WTC11 (cell line): Measurements from ENCODE around the gene CPTP. TPM values are rescaled to one million over a fixed set of nuclear protein-coding genes. Genes with fewer than 3 reads are reported as not detected.

Experiments used
- ATAC-seq: fragments of 200-7000 bp; cut with Tn5 transposase; 2 replicates; pipeline ENCODE4 v1.10.0; 2021; ENCODE audit warnings: mild to moderate bottlenecking, moderate library complexity
- CTCF ChIA-PET: fragments of 300-600 bp; sonication (Branson Sonifier 250); formaldehyde crosslinking; loops from one replicate; lab custom pipeline; 2021; ENCODE audit warnings: antibody characterized with exemption; lab: Charles Lee
- POLR2A ChIA-PET: fragments of 350-600 bp; sonication (Branson Sonifier 250); formaldehyde crosslinking; loops from one replicate; lab custom pipeline; 2021; ENCODE audit warnings: antibody characterized with exemption; lab: Charles Lee
- DNase-seq: peaks from one replicate; pipeline ENCODE4 v3.0.0; 2021; ENCODE audit warnings: low spot score
- H3K27ac Mint-ChIP-seq: 2 replicates; pipeline ENCODE4 v1.8.0; 2021; ENCODE audit warnings: mixed read lengths
- H3K27me3 Mint-ChIP-seq: 2 replicates; pipeline ENCODE4 v1.8.0; 2021; ENCODE audit warnings: low read depth, mild to moderate bottlenecking, moderate library complexity, mixed read lengths
- H3K36me3 Mint-ChIP-seq: 2 replicates; pipeline ENCODE4 v1.8.0; 2021; ENCODE audit warnings: mixed read lengths
- H3K4me1 Mint-ChIP-seq: 2 replicates; pipeline ENCODE4 v1.8.0; 2022; ENCODE audit warnings: mixed read lengths
- H3K4me3 Mint-ChIP-seq: 2 replicates; pipeline ENCODE4 v1.8.0; 2021; ENCODE audit warnings: mild to moderate bottlenecking, moderate library complexity, mixed read lengths
- H3K9me3 Mint-ChIP-seq: 2 replicates; pipeline ENCODE4 v1.8.0; 2021; ENCODE audit warnings: mixed read lengths
- ATF1 ChIP-seq: sonication (generic); formaldehyde crosslinking; IDR thresholded peaks from 2 replicates; pipeline ENCODE4 v1.8.1; 2023; ENCODE audit warnings: mild to moderate bottlenecking, moderate library complexity, missing genetic modification reagents
- E2F4 ChIP-seq: sonication (generic); formaldehyde crosslinking; IDR thresholded peaks from 2 replicates; pipeline ENCODE4 v1.8.1; 2022; ENCODE audit warnings: low read depth, mild to moderate bottlenecking, moderate library complexity, missing genetic modification reagents, borderline replicate concordance
- ELF4 ChIP-seq: sonication (generic); formaldehyde crosslinking; IDR thresholded peaks from 2 replicates; pipeline ENCODE4 v1.8.1; 2022; ENCODE audit warnings: low read depth, mild to moderate bottlenecking, moderate library complexity, missing genetic modification reagents
- FOXP1 ChIP-seq: sonication (generic); formaldehyde crosslinking; IDR thresholded peaks from 2 replicates; pipeline ENCODE4 v1.8.0; 2022; ENCODE audit warnings: missing genetic modification reagents, mild to moderate bottlenecking, moderate library complexity, borderline replicate concordance
- FOXP4 ChIP-seq: sonication (generic); formaldehyde crosslinking; IDR thresholded peaks from 2 replicates; pipeline ENCODE4 v1.8.0; 2022; ENCODE audit warnings: mild to moderate bottlenecking, missing genetic modification reagents
- GABPB1 ChIP-seq: sonication (generic); formaldehyde crosslinking; IDR thresholded peaks from 2 replicates; pipeline ENCODE4 v1.8.1; 2023; ENCODE audit warnings: mild to moderate bottlenecking, missing genetic modification reagents
- OVOL2 ChIP-seq: fragments of 250-450 bp; sonication (Bioruptor Pico); IDR thresholded peaks from 2 replicates; pipeline ENCODE4 v1.9.0; 2021; ENCODE audit warnings: mild to moderate bottlenecking, borderline replicate concordance
- TEAD4 ChIP-seq: sonication (generic); formaldehyde crosslinking; IDR thresholded peaks from 2 replicates; pipeline ENCODE4 v1.8.0; 2022; ENCODE audit warnings: mild to moderate bottlenecking, missing genetic modification reagents
- TP53 ChIP-seq: sonication (generic); formaldehyde crosslinking; IDR thresholded peaks from 2 replicates; pipeline ENCODE4 v1.8.1; 2023; ENCODE audit warnings: mild to moderate bottlenecking, missing genetic modification reagents
- ZNF121 ChIP-seq: sonication (generic); formaldehyde crosslinking; IDR thresholded peaks from 2 replicates; pipeline ENCODE4 v1.8.0; 2023; ENCODE audit warnings: missing genetic modification reagents
- ZNF232 ChIP-seq: sonication (generic); formaldehyde crosslinking; IDR thresholded peaks from 2 replicates; pipeline ENCODE4 v1.8.0; 2022; ENCODE audit warnings: mild to moderate bottlenecking, missing genetic modification reagents
- ZNF317 ChIP-seq: sonication (generic); formaldehyde crosslinking; IDR thresholded peaks from 2 replicates; pipeline ENCODE4 v1.8.1; 2023; ENCODE audit warnings: low read depth, mild to moderate bottlenecking, moderate library complexity, missing genetic modification reagents, borderline replicate concordance
- ZNF423 ChIP-seq: fragments of 250-450 bp; sonication (Bioruptor Pico); IDR thresholded peaks from 2 replicates; pipeline ENCODE4 v2.1.2; 2022; ENCODE audit warnings: mild to moderate bottlenecking, moderate library complexity
- ZNF671 ChIP-seq: fragments of 250-450 bp; sonication (Bioruptor Pico); IDR thresholded peaks from 2 replicates; pipeline ENCODE4 v1.8.0; 2021; ENCODE audit warnings: mild to moderate bottlenecking
- total RNA-seq: library from RNA; stranded (reverse); gene quantifications from 3 replicates; pipeline ENCODE4 v1.2.3, GENCODE V29; 2021
- TF ChIP-seq, protein P1 (sequence below): sonication (generic); formaldehyde crosslinking; IDR thresholded peaks from 2 replicates; pipeline ENCODE4 v1.8.0; 2022; ENCODE audit warnings: mild to moderate bottlenecking, missing genetic modification reagents

The CPTP gene
- total RNA-seq, 1 experiment from 2014 or later, result 14.4 TPM

- H3K36me3 Mint-ChIP-seq, result no peaks in the 10 kb centered on the region
- POLR2A ChIA-PET, result interaction anchor here (0.8 to 1.3 kb wide), 2 partner anchors 30 to 77 kb away, joined by 3 read pairs; no protein-coding TSS in a partner anchor
- no peak overlapping the region for H3K27ac Mint-ChIP-seq
- no peak for ATAC-seq
- TF ChIP-seq FOXP1 (CRISPR knock-in tag), result no peak
- 0 out of 2 replicates have a peak, but pooled peaks have one; percentile 27 for TF ChIP-seq FOXP4 (CRISPR knock-in tag)
- DNase-seq, result no peak
- H3K4me1 Mint-ChIP-seq, result peaks cover 29% of the 10 kb centered on the region
- CTCF ChIA-PET, result interaction anchor here (0.7 to 1.2 kb wide), 6 partner anchors 10 to 149 kb away, joined by 3 to 6 read pairs (median 3); no protein-coding TSS in a partner anchor
- H3K27me3 Mint-ChIP-seq, result peaks cover 17% of the 10 kb centered on the region
- no peak overlapping the region for H3K4me3 Mint-ChIP-seq
- no peaks in the 10 kb centered on the region for H3K9me3 Mint-ChIP-seq
Observed at GRCh38 chr1:1355416-1355815, 30.8 kb downstream of the CPTP start.

- Mint-ChIP-seq H3K4me1 (peaks cover 35% of the 10 kb centered on the region), H3K27me3 (peaks cover 17% of the 10 kb centered on the region), H3K9me3 (no peaks in the 10 kb centered on the region), H3K4me3 (no peak overlapping the region), H3K36me3 (no peaks in the 10 kb centered on the region), H3K27ac (no peak overlapping the region)
- ATAC-seq (no peak), DNase-seq (no peak)
- TF ChIP-seq ZNF423 (CRISPR knock-in tag) (no peak), ZNF671 (CRISPR knock-in tag) (no peak), E2F4 (CRISPR knock-in tag) (no peak), ELF4 (no peak), ZNF317 (CRISPR knock-in tag) (no peak)
- POLR2A ChIA-PET, result interaction anchor here (1.3 kb wide), 1 partner anchor 77 kb away, joined by 3 read pairs; no protein-coding TSS in a partner anchor
- CTCF ChIA-PET, result interaction anchor here (1.2 kb wide), 1 partner anchor 15 kb away, joined by 6 read pairs; no protein-coding TSS in a partner anchor
Observed at GRCh38 chr1:1356166-1356795, 31.7 kb downstream of the CPTP start.

- CTCF ChIA-PET, result no interaction called here
- H3K36me3 Mint-ChIP-seq, result no peaks in the 10 kb centered on the region
- POLR2A ChIA-PET, result interaction anchor here (1.2 kb wide), 1 partner anchor 15 kb away, joined by 4 read pairs; no protein-coding TSS in a partner anchor
- H3K27ac Mint-ChIP-seq, result no peak overlapping the region
- peaks cover 19% of the 10 kb centered on the region for H3K27me3 Mint-ChIP-seq
- DNase-seq (no peak), ATAC-seq (no peak)
- TF ChIP-seq GABPB1 (CRISPR knock-in tag), result no peak
- no peaks in the 10 kb centered on the region for H3K9me3 Mint-ChIP-seq
- H3K4me1 Mint-ChIP-seq, result peaks cover 37% of the 10 kb centered on the region
- H3K4me3 Mint-ChIP-seq, result no peak overlapping the region
Observed at GRCh38 chr1:1356796-1357401, 32.3 kb downstream of the CPTP start.

GRCh38 chr1:1357871-1358432 lies 33.4 kb downstream of the CPTP start:
- H3K4me1 Mint-ChIP-seq, result peaks cover 30% of the 10 kb centered on the region
- CTCF ChIA-PET, result no interaction called here
- ATAC-seq (no peak), DNase-seq (no peak)
- POLR2A ChIA-PET, result interaction anchor here (1.2 kb wide), 1 partner anchor 13 kb away, joined by 4 read pairs; no protein-coding TSS in a partner anchor
- no peak overlapping the region; the same call in 1 of the 2 replicates for H3K4me3 Mint-ChIP-seq
- TF ChIP-seq ZNF671 (CRISPR knock-in tag) (no peak), TEAD4 (CRISPR knock-in tag) (no peak), TP53 (CRISPR knock-in tag) (no peak), OVOL2 (no peak), ATF1 (no peak), ZNF232 (CRISPR knock-in tag) (no peak), ZNF121 (CRISPR knock-in tag) (no peak), ZNF423 (CRISPR knock-in tag) (no peak)
- TF ChIP-seq, protein P1, sequence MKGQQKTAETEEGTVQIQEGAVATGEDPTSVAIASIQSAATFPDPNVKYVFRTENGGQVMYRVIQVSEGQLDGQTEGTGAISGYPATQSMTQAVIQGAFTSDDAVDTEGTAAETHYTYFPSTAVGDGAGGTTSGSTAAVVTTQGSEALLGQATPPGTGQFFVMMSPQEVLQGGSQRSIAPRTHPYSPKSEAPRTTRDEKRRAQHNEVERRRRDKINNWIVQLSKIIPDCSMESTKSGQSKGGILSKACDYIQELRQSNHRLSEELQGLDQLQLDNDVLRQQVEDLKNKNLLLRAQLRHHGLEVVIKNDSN (CRISPR knock-in tag), result no peak
- peaks cover 20% of the 10 kb centered on the region for H3K27me3 Mint-ChIP-seq
- H3K27ac Mint-ChIP-seq, result peak overlapping the region; percentile 45; the same call in 1 of the 2 replicates
- H3K36me3 Mint-ChIP-seq, result no peaks in the 10 kb centered on the region
- H3K9me3 Mint-ChIP-seq, result no peaks in the 10 kb centered on the region
